Fibroblast of lung (primary cell): Measurements from ENCODE around the gene STK11IP. TPM values are rescaled to one million over a fixed set of nuclear protein-coding genes. Genes with fewer than 3 reads are reported as not detected.
A peak's percentile ranks its signal among the peaks of the same experiment; 100 is the strongest.

ENCODE experiments used
- DNase-seq, 2 donors: peaks; one replicate each; pipeline versions ENCODE4 v3.0.0 to v3.0.0-alpha.2; 2010; ENCODE audit warnings: low read depth in 2 of 2
- H2AFZ ChIP-seq: 2 replicates; pipeline ENCODE4 v1.5.1; 2012; ENCODE audit warnings: low read length, control low read depth, inconsistent platforms
- H3K27ac ChIP-seq: 2 replicates; pipeline ENCODE4 v1.5.1; 2011; ENCODE audit warnings: low read length, control low read depth; ENCODE audit not compliant: insufficient read depth
- H3K27me3 ChIP-seq: 2 replicates; pipeline ENCODE4 v1.5.1; 2011; ENCODE audit warnings: mild to moderate bottlenecking, low read length; ENCODE audit not compliant: control insufficient read depth, insufficient read depth
- H3K36me3 ChIP-seq: 2 replicates; pipeline ENCODE4 v1.5.1; 2011; ENCODE audit warnings: low read length; ENCODE audit not compliant: control insufficient read depth, insufficient read depth
- H3K4me1 ChIP-seq: 2 replicates; pipeline ENCODE4 v1.5.1; 2011; ENCODE audit warnings: low read length; ENCODE audit not compliant: control insufficient read depth, insufficient read depth; ENCODE audit errors: extremely low read depth
- H3K4me2 ChIP-seq: 2 replicates; pipeline ENCODE4 v1.5.1; 2011; ENCODE audit warnings: low read length, control low read depth; ENCODE audit not compliant: insufficient read depth; ENCODE audit errors: extremely low read depth
- H3K4me3 ChIP-seq, 4 experiments: fragments of 200-600 bp in 1 of 4; sonication (generic) in 1 of 4; replicated peaks in 1 of 4; 2 replicates each; pipeline ENCODE4 v1.5.1; 2011 to 2016; ENCODE audit warnings: low read length in 4 of 4, low read depth in 3 of 4, mild to moderate bottlenecking in 3 of 4, control low read depth in 2 of 4, inconsistent platforms in 1 of 4, mixed read lengths in 1 of 4; ENCODE audit not compliant: insufficient read depth in 1 of 4; ENCODE audit errors: control extremely low read depth in 1 of 4
- H3K79me2 ChIP-seq: 2 replicates; pipeline ENCODE4 v1.5.1; 2012; ENCODE audit warnings: mild to moderate bottlenecking, low read length, inconsistent platforms; ENCODE audit not compliant: control insufficient read depth, insufficient read depth
- H3K9ac ChIP-seq: 2 replicates; pipeline ENCODE4 v1.5.1; 2011; ENCODE audit warnings: mild to moderate bottlenecking, low read length, control low read depth; ENCODE audit not compliant: insufficient read depth
- H3K9me3 ChIP-seq: 2 replicates; pipeline ENCODE4 v1.5.1; 2012; ENCODE audit warnings: low read depth, low read length; ENCODE audit not compliant: control insufficient read depth, insufficient read depth
- H4K20me1 ChIP-seq: 2 replicates; pipeline ENCODE4 v1.5.1; 2011; ENCODE audit warnings: low read length; ENCODE audit not compliant: control insufficient read depth, insufficient read depth; ENCODE audit errors: extremely low read depth
- EZH2 ChIP-seq: IDR thresholded peaks from 2 replicates; pipeline ENCODE4 v1.5.1; 2012; ENCODE audit warnings: low read length, control low read depth, mild to moderate bottlenecking; ENCODE audit errors: missing control alignments
- polyA plus RNA-seq, 2 donors: library from polyadenylated mRNA; depleted of rRNA in 1 of 2; stranded (reverse) in 1 of 2; unstranded in 1 of 2; fragments of >200 nt; gene quantifications; 2 replicates each; pipeline ENCODE4 v1.2.1, GENCODE V29; 2011 to 2012; ENCODE audit warnings: missing spikeins in 1 of 2
- total RNA-seq: library from RNA; depleted of rRNA; stranded (reverse); fragments of >200 nt; gene quantifications from 2 replicates; pipeline ENCODE4 v1.2.1, GENCODE V29; 2014
- TF ChIP-seq, protein P1 (sequence below), 2 donors: IDR thresholded peaks in 1 of 2; conservative IDR thresholded peaks in 1 of 2; 1 replicate in 1 of 2; 2 replicates in 1 of 2; pipeline ENCODE4 v1.5.1; 2011 to 2012; ENCODE audit warnings: low read length in 2 of 2, control low read depth in 1 of 2, inconsistent platforms in 1 of 2, low read depth in 1 of 2, mild to moderate bottlenecking in 1 of 2

Gene STK11IP
- total and polyA plus RNA-seq, 2 donors (not counting 1 experiment from before 2014, with no cell fraction given) = 5.6 to 16.8 TPM

DNA sequence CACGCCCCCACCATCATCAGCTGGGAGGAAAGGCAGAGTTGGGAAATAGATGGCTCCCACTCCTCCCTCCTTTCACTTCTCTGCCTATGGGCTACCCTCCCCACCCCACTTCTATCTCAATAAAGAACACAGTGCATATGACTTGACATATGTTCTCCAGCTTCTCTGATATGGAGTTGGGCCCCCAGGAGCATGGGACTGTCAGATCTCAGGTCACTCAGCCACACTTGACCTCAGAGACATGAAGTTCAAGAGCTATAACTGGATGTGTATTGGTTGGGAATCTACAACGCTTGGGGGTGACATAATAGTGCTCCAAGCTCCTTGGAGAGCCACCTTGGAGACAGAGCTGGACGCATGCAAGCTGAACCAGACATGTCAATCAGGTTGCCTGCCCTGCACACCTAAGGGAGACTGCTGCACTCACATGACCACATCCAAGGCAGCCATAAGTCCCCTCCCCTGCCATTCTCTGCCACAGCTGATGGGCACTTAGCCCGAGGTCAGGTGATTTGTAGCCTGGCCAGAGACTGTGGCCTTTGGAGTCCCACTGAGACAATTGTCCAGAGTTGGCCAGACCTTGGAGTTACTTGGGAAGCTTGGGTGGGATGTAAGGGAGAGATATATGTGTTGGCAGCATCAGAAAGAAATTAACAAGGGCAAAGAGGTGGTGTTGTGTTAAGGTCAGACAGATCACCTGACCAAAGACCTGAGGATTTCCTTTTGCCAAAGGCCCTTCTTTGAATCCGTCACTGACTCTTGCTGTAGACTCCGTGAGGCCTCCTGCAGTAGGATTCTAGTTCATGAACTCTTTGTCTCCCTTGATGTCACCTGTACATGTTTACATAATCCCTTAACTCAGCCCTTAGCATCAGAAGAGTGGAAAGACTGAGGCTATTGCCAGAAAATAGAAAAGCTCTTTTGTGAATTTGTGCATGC lies 21.8 kb upstream of the STK11IP start:
- TF ChIP-seq EZH2 = no peak
- TF ChIP-seq, protein P1, sequence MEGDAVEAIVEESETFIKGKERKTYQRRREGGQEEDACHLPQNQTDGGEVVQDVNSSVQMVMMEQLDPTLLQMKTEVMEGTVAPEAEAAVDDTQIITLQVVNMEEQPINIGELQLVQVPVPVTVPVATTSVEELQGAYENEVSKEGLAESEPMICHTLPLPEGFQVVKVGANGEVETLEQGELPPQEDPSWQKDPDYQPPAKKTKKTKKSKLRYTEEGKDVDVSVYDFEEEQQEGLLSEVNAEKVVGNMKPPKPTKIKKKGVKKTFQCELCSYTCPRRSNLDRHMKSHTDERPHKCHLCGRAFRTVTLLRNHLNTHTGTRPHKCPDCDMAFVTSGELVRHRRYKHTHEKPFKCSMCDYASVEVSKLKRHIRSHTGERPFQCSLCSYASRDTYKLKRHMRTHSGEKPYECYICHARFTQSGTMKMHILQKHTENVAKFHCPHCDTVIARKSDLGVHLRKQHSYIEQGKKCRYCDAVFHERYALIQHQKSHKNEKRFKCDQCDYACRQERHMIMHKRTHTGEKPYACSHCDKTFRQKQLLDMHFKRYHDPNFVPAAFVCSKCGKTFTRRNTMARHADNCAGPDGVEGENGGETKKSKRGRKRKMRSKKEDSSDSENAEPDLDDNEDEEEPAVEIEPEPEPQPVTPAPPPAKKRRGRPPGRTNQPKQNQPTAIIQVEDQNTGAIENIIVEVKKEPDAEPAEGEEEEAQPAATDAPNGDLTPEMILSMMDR (conservative IDR thresholded peaks at IDR 0.05 in 1 of 2, IDR thresholded peaks at IDR 0.05 in 1 of 2; ENCODE audit: low read depth in 1 of 2, low read length in 2 of 2) = no peak
- H3K27me3 ChIP-seq = peaks cover 25% of the 10 kb centered on the region
- no peaks in the 10 kb centered on the region for H3K9me3 ChIP-seq
- H3K9ac ChIP-seq = no peak overlapping the region
- no peaks in the 10 kb centered on the region for H4K20me1 ChIP-seq
- no peak overlapping the region for H2AFZ ChIP-seq
- DNase-seq = no peak
- H3K36me3 ChIP-seq = no peaks in the 10 kb centered on the region
- peaks cover 3% of the 10 kb centered on the region for H3K4me1 ChIP-seq
- H3K4me2 ChIP-seq = no peak overlapping the region
- no peak overlapping the region for H3K27ac ChIP-seq
- H3K79me2 ChIP-seq = no peaks in the 10 kb centered on the region
- no peak overlapping the region for H3K4me3 ChIP-seq

DNA sequence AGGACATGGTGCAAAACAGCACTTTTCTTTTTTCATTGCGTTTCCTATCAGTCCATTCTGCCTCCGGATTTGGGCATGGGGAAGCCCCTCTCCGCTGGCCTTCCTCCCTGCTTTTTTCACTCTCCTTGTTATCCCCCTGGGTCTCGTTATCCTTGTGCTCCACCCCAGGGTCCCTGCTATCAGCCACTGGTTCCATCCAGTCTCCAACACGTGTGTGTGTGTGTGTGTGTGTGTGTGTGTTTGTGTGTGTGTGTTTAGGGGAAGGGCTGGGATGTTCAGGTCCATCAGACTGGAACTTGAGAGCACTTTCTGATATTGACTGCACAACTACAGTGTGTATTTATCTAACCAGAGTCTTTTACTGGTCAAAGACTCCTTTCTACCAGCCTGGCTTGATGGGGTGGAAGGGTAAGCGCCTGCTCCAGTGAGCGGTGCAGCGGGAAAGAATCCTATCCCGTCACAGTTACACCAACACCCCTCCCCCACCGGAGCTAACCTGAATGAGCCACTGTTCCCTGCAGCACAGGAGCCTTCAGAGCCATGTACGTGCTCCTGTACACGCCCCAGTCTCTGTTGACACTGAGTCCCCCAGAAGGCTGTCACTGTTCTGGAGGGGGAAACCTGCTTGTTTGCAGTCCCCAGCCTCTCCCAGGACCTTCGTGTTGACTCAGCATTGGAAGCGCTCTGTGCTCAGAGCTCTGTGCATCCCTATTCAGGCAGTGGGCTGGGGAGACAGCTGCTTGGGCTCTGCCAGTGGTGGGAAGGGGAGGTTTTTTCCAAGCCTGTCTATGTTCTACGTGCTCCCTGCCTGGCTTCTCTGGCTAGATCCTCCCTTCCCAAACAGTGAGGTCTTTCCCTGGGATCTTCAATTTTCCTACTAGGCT lies 20.9 kb upstream of the STK11IP start:
- H3K79me2 ChIP-seq = no peaks in the 10 kb centered on the region
- H3K27ac ChIP-seq = no peak overlapping the region
- no peak overlapping the region for H3K4me2 ChIP-seq
- H3K4me1 ChIP-seq = peaks cover 3% of the 10 kb centered on the region
- DNase-seq = peak in 1 of 2 donors; percentile 6
- H4K20me1 ChIP-seq = no peaks in the 10 kb centered on the region
- TF ChIP-seq EZH2 = no peak
- TF ChIP-seq, protein P1 (conservative IDR thresholded peaks at IDR 0.05 in 1 of 2, IDR thresholded peaks at IDR 0.05 in 1 of 2; ENCODE audit: low read depth in 1 of 2, low read length in 2 of 2) = no peak
- H2AFZ ChIP-seq = no peak overlapping the region
- H3K9me3 ChIP-seq = no peaks in the 10 kb centered on the region
- peaks cover 25% of the 10 kb centered on the region for H3K27me3 ChIP-seq
- H3K4me3 ChIP-seq = no peak overlapping the region
- H3K36me3 ChIP-seq = no peaks in the 10 kb centered on the region
- H3K9ac ChIP-seq = no peak overlapping the region
